HG02623 (cell line): ENCODE measurements around the gene DENND4C.
A peak's percentile ranks its signal among the peaks of the same experiment; 100 is the strongest.
"Not testable (repeated sequence)": the region's sequence is repeated elsewhere in the genome, so short reads cannot be mapped to it uniquely, and the experiment has no call there.

Experiments
- ATAC-seq: cut with Tn5 transposase; IDR thresholded peaks from one replicate; pipeline ENCODE4 v1.9.1; 2021; ENCODE audit warnings: moderate library complexity; ENCODE audit not compliant: unreplicated experiment

Gene DENND4C

DNA sequence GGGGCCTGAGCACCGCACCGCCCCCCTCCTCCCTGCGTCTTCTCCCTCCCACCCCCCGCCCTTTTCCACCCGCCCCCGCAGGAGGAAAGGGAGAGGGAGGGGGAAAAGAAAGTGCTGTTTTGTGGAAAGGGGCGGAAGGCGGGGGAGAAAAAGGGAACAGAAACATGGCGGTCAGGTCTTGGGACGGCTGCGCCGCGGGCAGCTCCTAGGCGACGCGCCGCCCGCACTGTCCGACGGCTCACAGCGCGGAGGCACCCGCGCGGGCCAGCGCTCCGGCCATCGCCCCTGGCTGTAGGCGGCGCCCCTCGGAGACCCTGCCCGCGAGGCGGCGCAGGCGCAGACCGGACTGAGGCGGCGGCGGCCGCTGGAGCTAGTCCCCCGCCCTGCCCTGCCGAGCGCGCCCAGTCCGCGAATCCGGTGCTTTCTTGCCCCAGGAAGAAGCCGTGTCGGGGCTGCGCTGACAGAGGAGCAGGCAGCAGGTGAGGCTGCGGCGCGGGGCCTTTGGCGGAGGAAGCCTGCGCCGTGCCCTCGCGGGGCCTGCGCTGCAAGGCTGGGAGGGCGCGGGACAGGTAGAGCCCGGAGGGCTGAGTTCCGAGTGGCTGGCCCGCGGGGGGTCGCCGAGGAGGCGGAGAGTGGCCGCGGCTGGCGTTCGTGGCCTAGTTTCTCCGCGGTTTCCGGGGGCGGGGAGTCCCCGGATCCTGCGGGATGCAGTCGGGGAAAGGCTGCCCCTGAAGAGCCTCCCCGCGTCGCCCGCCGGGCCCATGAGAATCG, at the start of gene DENND4C:
Gene DENND4C (plus strand): TSS at position 339 of the 771 bp plus-strand sequence. CDS start 45,482 bp downstream, outside the sequence.
- peak; percentile 73 for ATAC-seq

DNA sequence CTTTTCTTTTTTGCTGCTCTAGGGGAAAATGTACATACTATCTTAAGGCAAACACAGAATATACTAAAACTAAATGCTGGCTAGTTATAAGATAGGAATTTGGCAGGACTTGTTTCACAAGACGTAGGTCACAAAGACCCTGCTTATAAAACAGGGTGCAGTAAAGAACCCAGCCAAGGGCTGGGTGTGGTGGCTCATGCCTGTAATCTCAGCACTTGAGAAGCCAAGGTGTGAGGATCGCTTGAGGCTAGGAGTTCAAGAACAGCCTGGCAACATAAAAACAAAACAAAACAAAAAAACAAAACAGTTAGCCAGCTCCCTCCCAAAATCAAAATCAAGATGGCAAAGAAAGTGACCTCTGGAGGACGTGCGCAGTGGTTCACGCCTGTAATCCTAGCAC, 49.5 kb upstream of the DENND4C start:
- no peak for ATAC-seq

DNA sequence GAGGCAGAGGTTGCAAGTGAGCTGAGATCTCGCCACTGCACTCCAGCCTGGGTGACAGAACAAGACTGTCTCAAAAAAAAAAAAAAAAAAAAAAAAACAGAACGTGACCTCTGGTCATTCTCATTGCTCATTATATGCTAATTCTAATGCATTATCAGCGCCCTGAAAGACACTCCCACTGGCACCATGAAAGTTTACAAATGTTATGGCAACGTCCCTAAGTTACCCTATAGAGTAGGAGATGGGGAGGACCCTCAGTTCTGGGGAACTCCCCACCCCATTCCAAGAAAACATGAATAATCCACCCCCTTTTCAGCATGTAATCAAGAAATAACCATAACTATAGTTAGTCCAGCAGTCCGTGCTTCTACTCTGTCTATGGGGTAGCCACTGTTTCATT, 48.9 kb upstream of the DENND4C start:
- no peak for ATAC-seq

DNA sequence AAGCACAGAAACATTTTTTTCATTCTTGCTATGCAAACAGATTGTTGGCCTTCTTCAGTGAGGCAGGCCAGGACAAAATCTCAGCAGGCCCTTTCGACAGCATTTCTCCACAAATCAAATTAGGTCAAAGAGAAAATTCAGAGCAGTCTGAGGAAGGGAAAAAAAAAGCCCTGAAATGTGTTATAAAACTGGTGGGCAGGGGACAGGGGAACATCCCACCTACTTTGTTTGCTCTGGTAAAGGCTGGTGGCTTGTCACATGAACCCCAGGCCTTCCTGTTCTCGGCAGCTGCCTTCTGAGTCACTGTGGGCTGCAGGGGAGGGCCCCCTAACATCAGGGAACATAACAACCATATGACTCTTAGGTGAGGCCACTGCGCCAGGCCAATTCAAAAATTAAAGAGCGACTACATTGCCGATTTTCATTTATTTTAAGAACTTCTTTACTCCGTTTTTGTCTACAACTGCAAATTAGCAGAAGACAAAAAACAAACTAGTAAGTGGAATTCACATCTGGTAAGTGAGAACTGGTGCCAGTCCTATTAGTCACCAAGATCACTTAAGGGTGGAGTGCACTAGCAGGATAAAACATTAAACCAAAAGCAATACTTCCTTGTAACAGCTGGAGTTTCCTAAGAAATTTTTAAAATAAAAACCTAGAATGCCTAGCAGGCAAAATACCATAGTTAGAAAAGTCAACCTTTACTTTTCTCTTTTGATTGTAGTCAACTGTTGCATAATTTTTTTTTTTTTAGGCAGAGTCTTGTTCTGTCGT, 46.2 kb upstream of the DENND4C start:
- ATAC-seq, result peak; percentile 99

DNA sequence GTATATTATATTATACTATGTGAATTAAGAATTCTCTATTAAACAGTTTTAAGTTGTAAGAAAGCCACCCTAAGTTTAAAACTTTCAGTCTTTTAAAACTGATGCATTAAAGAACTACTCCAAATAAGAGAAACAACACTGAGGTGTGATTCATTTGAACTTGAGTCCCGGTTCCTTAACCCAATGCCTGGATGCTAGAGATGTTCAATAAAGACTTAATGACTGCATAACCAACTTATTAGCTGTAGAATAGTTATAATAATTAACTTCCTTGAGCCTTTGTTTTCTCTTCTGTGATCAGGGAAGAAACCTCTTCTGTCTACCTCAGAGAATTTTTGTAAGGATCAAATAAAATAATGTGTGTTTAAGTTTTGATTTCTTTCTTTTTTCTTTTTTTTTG, 45.3 kb upstream of the DENND4C start:
- ATAC-seq, result no peak

DNA sequence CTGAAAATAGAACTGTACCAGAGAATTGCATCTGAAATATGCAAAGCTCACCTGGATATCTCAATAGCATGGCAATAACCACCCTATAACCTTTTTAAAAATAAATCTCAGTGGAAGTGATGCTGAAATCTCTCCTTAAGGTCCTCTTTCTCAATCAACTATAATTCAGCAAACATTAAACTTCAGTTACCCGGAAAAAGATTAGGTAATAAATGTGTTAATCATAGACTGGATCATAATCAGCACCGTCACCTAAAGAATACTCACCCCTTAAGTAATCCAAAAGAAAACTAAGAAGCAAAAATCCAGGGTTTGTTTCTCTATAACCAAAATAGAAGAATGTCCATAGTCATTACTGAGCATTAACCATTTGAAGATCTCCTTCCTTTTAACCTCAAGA, 44.3 kb upstream of the DENND4C start:
- ATAC-seq, result no peak

DNA sequence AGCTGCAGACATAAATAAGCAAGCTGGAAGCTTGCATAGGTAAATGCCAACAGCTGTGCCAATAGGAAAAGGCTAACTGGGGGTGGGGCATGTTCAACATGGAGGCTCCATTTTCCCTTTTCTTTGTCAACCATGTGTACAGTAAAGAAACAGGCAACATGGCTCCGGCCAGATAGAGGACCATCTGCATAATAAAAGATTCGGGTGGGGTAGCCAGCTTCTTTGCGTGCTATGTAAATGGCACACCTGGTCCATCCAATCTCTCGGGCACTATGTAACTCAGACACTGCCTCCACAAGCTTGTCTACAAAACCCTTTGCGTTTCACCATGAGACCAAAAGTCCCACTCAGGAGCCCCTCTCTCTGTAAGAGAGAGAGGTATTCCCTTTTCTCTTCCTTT, 41.7 kb upstream of the DENND4C start:
- ATAC-seq, result no peak

DNA sequence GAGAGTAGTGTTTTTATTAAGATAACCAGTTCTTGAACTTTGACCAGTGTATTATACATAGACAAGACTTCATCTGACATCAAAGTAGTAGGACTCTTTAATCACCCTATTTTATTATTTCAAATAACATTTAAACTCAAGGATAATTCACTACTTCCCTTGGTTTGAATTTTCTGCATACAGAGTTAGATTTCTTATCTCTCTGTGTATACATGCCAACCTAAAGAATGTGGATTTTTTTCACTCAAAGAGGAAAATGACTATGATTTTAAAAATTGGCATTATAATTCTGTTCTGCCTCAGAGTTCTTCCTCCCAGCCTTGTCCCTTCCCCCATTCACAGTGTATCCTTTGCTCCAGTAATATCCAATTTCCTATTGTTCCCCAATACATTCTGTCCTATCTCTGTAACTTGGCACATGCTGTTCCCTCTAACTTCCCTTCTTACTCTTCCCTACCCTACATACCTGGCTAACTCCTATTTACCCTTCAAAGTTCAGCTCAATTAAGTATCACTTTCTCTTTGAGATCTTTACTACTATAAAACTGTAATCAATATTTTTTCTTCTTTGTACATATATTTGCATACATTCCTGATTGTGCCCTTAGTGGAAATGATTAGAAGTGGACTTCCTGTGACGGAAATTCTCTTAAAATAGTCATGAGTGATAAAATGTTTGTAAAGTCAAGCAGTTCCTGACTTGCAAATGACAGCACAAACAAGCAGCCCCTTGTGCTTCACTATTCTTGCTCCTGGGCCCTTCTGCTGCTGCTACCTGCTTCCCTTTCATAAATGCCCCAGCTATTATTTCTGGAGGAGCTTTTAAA, 38.1 kb upstream of the DENND4C start:
- ATAC-seq, result no peak

DNA sequence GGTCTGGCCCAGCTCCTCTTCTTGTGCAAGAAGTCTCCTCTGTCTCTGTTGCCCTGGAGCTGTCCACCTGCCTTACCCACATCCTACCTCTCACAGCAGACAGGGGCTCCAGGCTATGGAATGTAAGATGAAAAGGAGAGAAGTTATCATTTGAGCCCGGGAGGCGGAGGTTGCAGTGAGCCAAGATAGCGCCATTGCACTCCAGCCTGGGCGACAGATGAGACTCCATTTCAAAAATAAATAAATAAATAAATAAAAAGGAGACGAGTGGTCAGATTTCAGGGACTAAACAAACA, 37.5 kb upstream of the DENND4C start:
- no peak for ATAC-seq

DNA sequence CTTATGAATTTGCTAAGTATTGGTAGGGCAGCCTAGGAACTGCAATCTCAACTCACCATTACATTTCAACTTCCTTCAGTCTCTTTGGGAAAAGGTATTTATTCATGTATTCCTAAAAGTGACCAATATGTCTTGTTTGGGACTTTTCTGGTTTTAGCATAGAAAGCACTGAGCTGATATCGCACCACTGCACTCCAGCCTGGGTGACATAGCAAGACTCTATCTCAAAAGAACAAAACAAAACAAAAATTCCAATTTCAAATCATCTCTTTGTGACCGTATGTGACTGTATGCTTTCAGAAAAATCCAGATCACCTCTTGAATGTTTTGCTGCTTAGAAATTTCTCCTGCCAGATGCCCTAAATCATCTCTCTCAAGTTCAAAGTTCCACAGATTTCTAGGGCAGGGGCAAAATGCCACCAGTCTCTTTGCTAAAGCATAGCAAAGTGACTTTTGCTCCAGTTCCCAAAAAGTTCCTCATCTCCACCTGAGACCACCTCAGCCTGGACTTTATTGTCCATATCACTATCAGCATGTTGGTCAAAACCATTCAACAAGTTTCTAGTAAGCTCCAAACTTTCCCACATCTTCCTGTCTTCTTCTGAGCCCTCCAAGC, 37.0 kb upstream of the DENND4C start:
- ATAC-seq, result not testable (repeated sequence)

DNA sequence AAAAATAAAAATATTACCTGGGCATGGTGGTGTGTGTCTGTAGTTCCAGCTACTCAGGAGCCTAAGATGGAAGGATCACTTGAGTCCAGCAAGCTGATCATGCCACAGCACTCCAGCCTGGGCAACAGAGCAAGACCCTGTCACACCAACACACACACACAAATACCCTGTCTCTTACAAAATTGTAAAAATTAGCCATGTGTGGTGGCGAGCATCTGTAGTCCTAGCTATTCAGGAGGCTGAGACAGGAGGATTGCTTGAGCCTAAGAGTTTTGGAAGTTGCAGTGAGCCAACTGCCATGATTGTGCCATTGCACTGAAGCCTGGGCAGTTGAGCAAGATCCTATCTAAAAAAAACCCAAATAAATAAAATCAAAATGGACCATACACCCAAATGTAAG, 32.1 kb upstream of the DENND4C start:
- no peak for ATAC-seq

DNA sequence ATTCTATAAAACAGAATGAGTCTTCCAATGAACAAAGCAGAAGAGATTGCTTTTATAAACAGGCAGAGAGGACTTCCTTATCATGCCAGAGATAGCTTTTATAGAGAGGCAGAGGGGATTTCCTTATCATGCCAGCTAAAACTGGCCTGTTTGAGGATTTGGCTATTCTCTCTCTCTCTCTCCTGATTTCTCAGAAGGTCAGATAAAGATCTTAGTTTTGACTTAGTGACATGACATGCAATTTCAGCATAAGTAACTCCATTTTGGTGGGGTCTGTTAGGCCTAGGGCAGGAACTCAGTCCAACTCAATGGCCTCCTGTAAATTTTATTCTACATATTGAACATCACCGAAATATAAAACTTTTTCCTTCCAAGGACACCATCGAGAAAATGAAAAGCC, 31.5 kb upstream of the DENND4C start:
- no peak for ATAC-seq

DNA sequence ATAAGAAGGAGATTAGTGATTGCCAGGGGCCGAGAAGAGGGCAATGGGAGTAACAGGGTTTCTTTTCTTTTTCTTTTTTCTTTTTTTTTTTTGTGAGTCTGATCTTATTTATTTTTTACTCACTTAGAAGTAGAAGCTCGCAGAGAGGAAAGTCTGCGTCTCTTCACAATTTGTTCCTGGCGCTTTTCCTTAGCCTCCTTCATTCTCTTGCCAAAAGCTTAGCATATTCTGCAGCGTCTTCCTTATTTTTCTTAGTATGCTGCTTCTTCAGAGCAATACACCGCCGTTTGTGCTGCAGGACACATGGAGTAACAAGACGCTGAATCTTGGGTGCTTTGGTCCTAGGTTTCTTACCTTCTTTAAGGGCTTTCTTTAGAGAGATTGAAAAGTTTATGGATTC, 30.3 kb upstream of the DENND4C start:
- ATAC-seq, result no peak

DNA sequence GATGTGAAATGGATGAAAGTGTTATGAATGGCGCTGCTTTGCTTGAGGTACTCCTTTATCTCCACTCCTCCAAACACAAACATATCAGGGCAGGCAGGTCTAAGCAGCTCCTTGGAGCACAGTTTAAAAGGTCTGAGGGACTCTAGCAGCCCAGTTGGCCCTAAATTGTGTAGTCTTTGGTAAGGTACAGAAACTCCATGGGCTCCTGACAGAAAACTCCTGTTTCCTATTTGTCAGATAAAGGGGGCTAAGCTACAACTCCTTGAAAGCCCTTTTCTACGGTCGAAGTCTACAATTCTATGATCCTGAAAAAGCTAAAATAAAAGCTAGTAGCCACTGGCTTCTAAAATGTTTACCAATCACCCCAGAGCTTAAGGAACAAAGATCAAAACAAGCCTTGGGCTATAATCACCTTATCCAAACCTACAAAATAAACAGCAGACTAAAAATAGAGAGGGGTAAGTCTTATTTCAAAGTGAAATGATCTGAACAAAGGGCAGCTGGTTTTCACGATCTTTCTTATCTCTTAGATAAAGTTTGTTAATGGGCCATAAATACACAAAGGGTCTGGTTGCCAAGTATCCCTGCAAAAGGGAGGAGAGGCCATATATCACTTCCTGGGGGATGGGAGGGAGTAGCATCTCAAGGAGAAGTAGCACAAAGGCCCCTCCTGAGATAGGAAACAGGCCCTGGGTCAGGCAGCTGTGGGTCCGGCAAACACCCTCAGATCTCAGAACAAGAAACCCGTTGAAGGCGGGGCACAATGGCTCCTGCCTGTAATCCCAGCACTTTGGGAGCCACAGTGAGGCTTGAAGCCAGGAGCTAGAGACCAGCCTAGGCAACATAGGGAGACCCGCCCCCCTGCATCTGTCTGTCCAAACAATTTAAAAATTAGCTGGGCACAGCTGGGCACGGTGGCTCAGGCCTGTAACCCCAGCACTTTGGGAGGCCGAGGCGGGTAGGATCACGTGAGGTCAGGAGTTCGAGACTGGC, 28.3 kb upstream of the DENND4C start:
- ATAC-seq, result no peak

DNA sequence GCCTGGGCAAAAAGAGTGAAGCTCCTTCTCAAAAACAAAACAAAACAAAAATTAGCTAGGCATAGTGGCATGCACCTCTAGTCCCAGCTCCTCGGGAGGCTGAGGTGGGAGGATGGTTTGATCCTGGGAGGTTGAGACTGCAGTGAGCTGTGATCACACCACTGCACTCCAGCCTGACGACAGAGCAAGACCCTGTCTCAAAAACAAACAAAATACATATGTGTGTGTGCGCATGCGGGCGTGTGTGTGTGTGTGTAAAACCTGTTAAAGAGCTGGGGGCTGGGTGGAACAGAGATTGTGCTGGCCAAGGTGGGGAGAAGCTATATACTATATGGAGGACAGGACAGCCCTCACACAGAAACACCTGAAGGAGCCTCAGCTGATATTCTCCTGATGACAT, 27.4 kb upstream of the DENND4C start:
- ATAC-seq, result no peak

DNA sequence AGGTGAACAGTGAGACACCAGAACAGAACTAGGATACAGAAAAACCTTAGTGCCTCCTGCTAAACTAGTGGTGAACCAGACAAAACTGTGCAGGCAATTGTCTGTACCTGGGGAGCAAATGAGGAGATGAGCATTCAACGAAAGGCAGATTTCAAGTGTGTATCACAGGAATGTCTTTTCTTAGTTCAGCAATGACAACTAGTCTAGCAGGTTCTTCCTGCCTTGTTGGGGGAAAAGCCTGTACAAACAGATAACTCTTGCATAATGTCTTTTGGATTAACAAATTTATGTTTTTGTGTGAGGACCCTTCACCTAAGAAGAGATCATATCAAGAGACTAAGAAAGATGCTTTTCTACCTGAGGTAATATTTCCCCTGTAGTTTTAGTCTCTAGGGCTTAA, 21.8 kb upstream of the DENND4C start:
- no peak for ATAC-seq

DNA sequence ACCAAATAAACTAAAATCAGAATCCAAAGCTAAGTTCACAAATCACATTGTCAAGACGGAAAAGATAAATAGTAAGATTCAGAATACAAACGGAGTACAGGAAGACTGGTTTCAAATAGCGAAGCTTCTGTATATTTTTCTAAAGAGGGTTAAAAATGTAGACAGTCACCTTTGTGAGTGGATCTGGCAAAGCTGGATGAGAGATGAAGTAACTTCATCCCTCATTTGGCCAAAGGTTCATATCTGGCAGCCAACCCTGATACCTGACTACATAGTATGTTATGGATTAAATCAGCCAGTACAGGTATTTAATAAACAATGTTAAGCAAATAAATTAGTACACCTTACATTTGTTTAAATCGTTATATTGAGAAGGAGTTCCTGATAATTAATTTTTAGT, 21.3 kb upstream of the DENND4C start:
- no peak for ATAC-seq

DNA sequence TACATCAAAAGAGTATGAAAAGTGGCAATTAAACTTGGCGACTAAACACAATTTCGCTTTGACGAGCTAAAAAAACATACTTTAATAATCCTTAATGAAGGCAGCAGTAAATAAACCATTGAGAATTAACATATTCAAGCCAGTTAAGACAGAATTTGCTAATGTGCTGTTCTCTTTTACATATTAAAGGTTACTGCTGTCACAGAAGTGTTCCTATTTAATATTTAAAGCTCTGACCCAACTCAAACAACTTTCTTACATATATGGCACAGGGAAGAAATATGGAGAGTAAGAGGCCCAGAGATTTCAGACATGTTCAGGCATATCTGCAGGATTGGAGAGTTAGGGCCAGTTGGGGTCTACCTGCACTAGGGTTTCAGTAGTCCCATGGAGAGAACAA, 16.7 kb upstream of the DENND4C start:
- ATAC-seq, result no peak

DNA sequence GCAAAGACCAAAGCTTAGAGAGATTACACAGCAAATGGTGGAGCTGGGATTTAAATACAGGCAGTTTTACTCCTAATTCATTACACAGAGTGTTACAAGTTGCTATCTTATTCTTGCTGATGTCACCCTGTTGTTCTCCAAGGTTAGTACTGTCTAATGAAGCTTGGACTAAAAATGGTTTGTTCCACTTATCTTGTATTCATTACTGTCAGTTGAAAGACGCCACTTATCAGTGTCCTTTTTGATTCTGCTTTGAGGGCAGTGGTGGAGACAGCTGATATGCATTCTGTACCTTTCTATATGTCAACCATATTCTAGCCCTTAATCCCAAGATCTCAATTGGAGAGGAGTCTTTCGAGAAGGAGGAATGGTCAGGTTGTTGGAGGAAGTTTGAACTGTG, 14.0 kb upstream of the DENND4C start:
- ATAC-seq, result no peak

DNA sequence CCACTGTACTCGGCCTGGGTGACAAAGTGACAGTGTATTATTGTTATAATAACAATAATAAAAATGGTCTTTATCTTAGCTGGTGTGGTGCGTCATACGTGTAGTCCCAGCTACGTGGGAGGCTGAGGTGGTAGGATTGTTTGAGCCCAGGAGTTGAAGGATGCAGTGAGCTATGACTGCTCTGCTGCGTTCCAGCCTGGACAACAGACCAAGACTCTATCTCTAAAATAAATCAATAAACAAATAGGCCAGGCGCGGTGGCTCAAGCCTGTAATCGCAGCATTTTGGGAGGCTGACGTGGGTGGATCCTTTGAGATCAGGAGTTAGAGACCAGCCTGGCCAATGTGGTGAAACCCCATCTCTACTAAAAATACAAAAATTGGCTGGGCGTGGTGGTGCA, 9.2 kb upstream of the DENND4C start:
- no peak for ATAC-seq
